NCI-H2227 (cell line): ENCODE results near the gene RHBDD1.

Experiments used
- DNase-seq: peaks from one replicate; lab custom pipeline; 2025; ENCODE audit not compliant: unreplicated experiment; lab: John Stamatoyannopoulos, UW

Gene RHBDD1

GRCh38 chr2:226845386-226846116 is 9.7 kb downstream of the RHBDD1 start:
- no peak for DNase-seq

DNA sequence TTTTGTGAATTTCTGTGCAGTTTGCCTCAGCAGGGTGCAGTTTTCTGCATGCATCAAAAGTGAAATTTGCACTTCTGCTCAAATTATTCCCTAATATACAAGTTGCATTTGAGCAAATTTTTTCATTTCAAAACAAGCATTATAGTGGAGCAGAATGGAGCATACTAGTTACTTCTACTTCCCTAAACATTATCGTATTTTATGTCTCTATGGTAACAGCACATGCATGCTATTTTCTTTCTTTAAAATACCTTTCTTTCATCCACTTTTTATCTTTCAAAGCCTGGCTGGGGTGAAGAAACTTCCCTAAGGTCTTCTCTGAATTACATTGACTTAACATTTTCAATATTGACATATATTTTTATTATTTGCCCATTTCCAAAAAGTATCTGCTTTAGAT is 11.2 kb downstream of the RHBDD1 start:
- DNase-seq, result no peak

DNA sequence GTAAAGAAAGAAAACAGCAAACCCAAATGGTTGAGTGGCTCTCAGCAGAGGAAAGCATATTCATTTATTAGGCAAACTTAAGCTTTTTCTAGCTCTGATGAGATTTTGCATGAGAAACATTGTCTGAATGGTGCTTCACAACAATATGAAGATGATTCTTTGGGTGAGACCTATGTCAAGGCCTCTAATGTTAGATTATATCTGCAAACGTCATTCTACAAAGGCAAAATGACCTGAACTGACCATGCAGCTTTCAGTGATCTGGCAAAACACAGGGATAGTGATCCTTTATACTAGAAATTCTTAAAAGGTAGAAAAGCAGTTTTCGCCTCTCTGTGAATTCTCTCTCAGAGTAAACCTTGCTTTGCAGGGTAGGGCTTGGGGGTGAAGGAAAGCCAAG is 11.7 kb downstream of the RHBDD1 start:
- DNase-seq, result no peak

GRCh38 chr2:226849349-226849748 is 13.5 kb downstream of the RHBDD1 start:
- DNase-seq, result no peak

GRCh38 chr2:226850024-226850423 is 14.2 kb downstream of the RHBDD1 start:
- no peak for DNase-seq

- DNase-seq, result no peak
These were observed 19.9 kb downstream of the RHBDD1 start for GRCh38 chr2:226855787-226856186.

GRCh38 chr2:226860087-226860486 is 24.2 kb downstream of the RHBDD1 start:
- no peak for DNase-seq

DNA sequence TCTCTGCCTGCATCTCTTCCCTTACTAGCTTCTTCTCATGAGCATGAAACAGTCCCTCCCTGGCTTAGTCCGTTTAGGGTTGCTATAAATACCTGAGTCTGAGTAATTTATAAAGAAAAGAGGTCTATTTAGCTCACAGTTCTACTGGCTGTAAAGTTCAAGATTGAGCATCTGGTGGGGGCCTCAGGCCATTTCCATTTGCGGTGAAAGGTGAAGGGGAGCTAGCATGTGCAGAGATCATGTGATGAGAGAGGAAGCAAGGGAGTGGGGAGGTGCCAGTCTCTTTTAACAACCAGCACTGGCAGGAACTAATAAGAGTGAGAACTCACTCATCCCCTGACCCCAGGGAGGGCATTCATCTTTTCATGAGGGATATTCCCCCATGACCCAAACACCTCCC is 26.8 kb downstream of the RHBDD1 start:
- no peak for DNase-seq

- DNase-seq, result no peak
These were observed 29.4 kb downstream of the RHBDD1 start for GRCh38 chr2:226865273-226865672.

GRCh38 chr2:226865710-226866109 is 29.9 kb downstream of the RHBDD1 start:
- no peak for DNase-seq

GRCh38 chr2:226868331-226869162 is 32.7 kb downstream of the RHBDD1 start:
- no peak for DNase-seq

GRCh38 chr2:226869371-226869770 is 33.5 kb downstream of the RHBDD1 start:
- no peak for DNase-seq

DNA sequence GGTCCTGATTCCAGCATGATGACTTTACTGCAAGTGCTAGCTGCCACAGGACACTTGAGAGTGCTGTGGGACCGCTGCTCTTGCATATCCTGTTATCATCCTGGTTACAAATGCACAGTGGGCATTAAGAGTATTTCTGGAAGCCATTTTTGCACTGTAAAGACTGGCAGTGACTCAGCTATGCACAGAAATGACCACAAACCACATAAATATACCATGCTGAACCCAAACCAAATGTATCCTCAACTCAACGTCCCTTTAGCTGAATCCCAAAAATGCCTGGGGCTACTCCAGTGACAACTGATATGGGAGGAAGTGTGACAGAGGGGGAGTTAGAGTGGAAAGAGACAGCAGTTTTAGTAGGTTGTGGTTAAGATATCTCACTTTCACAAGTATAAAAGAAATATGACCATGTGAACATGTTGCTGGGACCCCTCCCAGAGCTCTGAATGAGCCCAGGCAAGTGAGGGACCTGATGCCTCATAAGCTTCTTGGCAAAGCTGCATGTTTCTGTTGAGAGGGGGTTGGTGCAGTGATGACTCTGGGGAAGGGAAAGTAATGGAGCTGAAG is 37.3 kb downstream of the RHBDD1 start:
- DNase-seq, result no peak

GRCh38 chr2:226873826-226874225 is 38.0 kb downstream of the RHBDD1 start:
- no peak for DNase-seq

GRCh38 chr2:226874749-226875148 is 38.9 kb downstream of the RHBDD1 start:
- DNase-seq, result no peak

DNA sequence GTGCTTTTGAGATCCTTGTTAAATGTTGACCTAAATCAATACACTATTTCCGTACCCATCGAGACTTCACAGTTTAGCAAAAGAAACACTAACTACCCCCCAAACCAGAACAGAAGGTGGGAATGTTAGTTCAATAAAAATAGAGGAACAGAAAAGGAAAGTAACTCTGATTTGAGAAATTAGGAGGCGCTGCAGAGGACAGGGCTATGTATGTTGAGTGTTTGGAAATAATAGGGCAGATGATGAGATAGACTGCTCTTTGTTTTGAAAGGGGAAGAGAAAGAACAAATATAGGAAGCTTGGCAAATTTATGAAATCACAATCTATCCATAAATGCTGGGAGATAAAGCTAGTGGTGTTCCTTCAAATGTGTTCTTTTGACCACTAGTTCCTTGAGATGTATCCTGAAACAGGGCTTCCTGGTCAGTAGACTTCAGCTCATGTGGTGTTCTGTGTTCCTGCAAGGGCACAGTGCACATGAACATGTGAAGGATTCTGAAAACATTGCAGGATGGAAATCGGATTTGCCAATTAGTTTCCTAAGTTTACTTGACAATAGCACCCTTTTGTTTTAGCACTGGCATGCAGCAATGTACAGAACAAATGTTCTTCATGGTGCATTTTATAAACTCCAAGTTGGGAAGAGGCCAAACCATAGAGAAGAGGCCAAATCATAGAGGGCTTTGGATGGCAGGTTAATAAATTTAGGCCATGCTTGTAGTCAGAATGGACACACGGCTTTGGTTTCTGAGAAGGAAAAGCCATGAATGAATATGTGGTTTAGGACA is 39.8 kb downstream of the RHBDD1 start:
- DNase-seq, result no peak

DNA sequence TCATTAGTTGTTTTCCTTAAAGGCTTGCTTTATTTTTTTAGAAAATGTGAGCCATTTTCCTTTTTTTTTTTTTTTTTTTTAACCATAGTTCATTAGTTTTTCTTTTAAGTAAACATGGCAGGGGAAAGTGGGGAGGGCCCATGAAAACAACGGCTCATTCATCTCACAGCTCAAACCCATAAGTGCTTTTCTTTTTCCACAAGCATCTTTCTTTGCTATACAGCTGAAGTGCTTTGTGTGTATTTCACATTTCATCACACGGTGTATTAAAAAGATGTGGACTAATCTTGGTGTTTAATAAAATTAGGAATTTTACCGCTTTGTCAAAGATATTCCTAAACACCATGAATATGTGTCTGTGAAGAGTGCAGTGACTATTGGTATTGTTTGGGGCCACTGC is 41.6 kb downstream of the RHBDD1 start:
- DNase-seq, result no peak

- no peak for DNase-seq
These were observed 45.4 kb downstream of the RHBDD1 start for GRCh38 chr2:226881287-226881686.

- DNase-seq, result no peak
These were observed 46.8 kb downstream of the RHBDD1 start for GRCh38 chr2:226882606-226883005.

- DNase-seq, result no peak
These were observed 47.5 kb downstream of the RHBDD1 start for GRCh38 chr2:226883296-226883795.

GRCh38 chr2:226884166-226884565 is 48.3 kb downstream of the RHBDD1 start:
- no peak for DNase-seq
